ENCODE results near the gene ELP4. TPM values are rescaled to one million over a fixed set of nuclear protein-coding genes. Genes with fewer than 3 reads are reported as not detected.

Gene ELP4
- total RNA-seq, 1 experiment from 2014 or later, result 15.2 TPM

DNA sequence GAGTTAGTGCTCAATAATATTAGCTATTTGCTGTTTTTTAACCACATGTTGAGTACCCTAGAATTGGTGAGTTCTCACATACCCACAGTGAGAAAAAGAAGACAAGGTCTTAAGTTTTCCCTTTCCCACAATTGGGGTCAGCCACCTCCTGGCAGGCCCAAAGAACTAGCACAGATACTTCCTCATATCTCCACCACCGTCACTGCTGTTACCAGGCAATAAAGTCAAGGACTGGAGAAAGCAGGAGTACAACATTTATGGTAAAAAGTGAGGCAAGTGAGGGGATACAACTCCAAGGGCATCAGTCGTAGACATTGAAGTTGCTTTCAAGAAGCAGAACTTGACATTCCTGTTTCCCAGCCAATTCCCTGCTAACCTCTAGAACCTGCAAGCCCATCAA, 19.6 kb downstream of the ELP4 start:
- H3K36me3 Mint-ChIP-seq (ENCODE audit: insufficient read depth in 1 of 3, low read depth in 3 of 3), result peaks cover 2 to 10% (median 8%) of the 10 kb centered on the region in 3 experiments; a peak in 4 of 7 replicates
- no peaks in the 10 kb centered on the region for H3K4me1 ChIP-seq (ENCODE audit: insufficient read depth, low read length)
- H2BK5ac ChIP-seq (ENCODE audit: insufficient read length, low read length), result no peak overlapping the region
- H3K9me3 ChIP-seq (ENCODE audit: control insufficient read depth, low read depth, low read length), result no peaks in the 10 kb centered on the region
- no peaks in the 10 kb centered on the region for H4K20me1 ChIP-seq (ENCODE audit: control insufficient read depth, insufficient read depth, insufficient read length)
- TF ChIP-seq, protein P1, sequence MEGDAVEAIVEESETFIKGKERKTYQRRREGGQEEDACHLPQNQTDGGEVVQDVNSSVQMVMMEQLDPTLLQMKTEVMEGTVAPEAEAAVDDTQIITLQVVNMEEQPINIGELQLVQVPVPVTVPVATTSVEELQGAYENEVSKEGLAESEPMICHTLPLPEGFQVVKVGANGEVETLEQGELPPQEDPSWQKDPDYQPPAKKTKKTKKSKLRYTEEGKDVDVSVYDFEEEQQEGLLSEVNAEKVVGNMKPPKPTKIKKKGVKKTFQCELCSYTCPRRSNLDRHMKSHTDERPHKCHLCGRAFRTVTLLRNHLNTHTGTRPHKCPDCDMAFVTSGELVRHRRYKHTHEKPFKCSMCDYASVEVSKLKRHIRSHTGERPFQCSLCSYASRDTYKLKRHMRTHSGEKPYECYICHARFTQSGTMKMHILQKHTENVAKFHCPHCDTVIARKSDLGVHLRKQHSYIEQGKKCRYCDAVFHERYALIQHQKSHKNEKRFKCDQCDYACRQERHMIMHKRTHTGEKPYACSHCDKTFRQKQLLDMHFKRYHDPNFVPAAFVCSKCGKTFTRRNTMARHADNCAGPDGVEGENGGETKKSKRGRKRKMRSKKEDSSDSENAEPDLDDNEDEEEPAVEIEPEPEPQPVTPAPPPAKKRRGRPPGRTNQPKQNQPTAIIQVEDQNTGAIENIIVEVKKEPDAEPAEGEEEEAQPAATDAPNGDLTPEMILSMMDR (conservative IDR thresholded peaks at IDR 0.05), result no peak
- H3K4ac ChIP-seq (ENCODE audit: low read depth, low read length), result no peak overlapping the region
- no peaks in the 10 kb centered on the region for H3K79me1 ChIP-seq (ENCODE audit: insufficient read depth, low read depth, low read length, poor library complexity, severe bottlenecking)
- no peak overlapping the region for H3K23ac ChIP-seq (ENCODE audit: insufficient read length, low read depth, low read length)
- H3K14ac ChIP-seq (ENCODE audit: insufficient read depth, low read length), result no peak overlapping the region
- H3K23me2 ChIP-seq (ENCODE audit: insufficient read length, low read depth, low read length, poor library complexity, severe bottlenecking), result no peaks in the 10 kb centered on the region
- DNase-seq, result no peak
- H3K4me3 Mint-ChIP-seq, result no peak overlapping the region
- no peak overlapping the region for H2BK12ac ChIP-seq (ENCODE audit: insufficient read length, low read depth, low read length)
- no CpG with 5 or more reads among the region's 2 CpGs for WGBS (ENCODE audit: extremely low coverage, insufficient read length, low lambda C conversion rate)
- no peak overlapping the region for H3K27ac ChIP-seq (ENCODE audit: insufficient read length, low read depth, low read length)
- no peak overlapping the region for H2AK5ac ChIP-seq (ENCODE audit: insufficient read length, low read length)
- H4K8ac ChIP-seq (replicated peaks; ENCODE audit: insufficient read length, low read depth, low read length), result no peak overlapping the region
- no peaks in the 10 kb centered on the region for H3K4me1 Mint-ChIP-seq
- no peak overlapping the region for H2BK15ac ChIP-seq (ENCODE audit: low read depth, low read length)
- H3K18ac ChIP-seq (ENCODE audit: insufficient read length, low read depth, low read length), result no peak overlapping the region
- no peak overlapping the region for H3T11ph ChIP-seq (ENCODE audit: low read length)
- H3K79me2 ChIP-seq (ENCODE audit: insufficient read depth, low read length), result no peaks in the 10 kb centered on the region
- no peak overlapping the region for H4K5ac ChIP-seq (ENCODE audit: insufficient read length, low read depth, low read length)
- H3K56ac ChIP-seq (ENCODE audit: insufficient read length, low read depth, low read length), result no peak overlapping the region
- no peak overlapping the region for H3K4me2 ChIP-seq (ENCODE audit: insufficient read depth, insufficient read length, low read length)
- no peak overlapping the region for H3K9ac ChIP-seq (ENCODE audit: extremely low read depth, insufficient read length, low read length)
- no peak overlapping the region for H3K27ac Mint-ChIP-seq
- H2BK120ac ChIP-seq (ENCODE audit: low read depth, low read length, poor library complexity, severe bottlenecking), result no peak overlapping the region
- H2AFZ ChIP-seq (ENCODE audit: low read length), result no peak overlapping the region
- no peak overlapping the region for H2BK20ac ChIP-seq (ENCODE audit: low read depth, low read length, poor library complexity, severe bottlenecking)
- H4K91ac ChIP-seq (ENCODE audit: insufficient read length, low read depth, low read length), result no peak overlapping the region
- H3K9me3 Mint-ChIP-seq, result no peaks in the 10 kb centered on the region; a peak in 1 of 5 replicates
- no peaks in the 10 kb centered on the region; the same call in 1 of the 2 replicates for H3K27me3 Mint-ChIP-seq (ENCODE audit: low read depth)
- no peaks in the 10 kb centered on the region for H3K27me3 ChIP-seq (ENCODE audit: insufficient read depth, low read length)

Measured in H9 (cell line).